A549 (cell line): ENCODE data around the gene IGFN1. TPM values are rescaled to one million over a fixed set of nuclear protein-coding genes. Genes with fewer than 3 reads are reported as not detected.
A peak's percentile ranks its signal among the peaks of the same experiment; 100 is the strongest.

Experiments
- ATAC-seq, 2 experiments: fragments of 200-7000 bp in 1 of 2; fragments of >200 bp in 1 of 2; cut with Nextera tagmentation in 1 of 2; cut with Tn5 transposase in 1 of 2; 3 replicates each; pipeline versions ENCODE4 v1.8.0 to v1.9.1; 2018 to 2020; ENCODE audit warnings: mild to moderate bottlenecking in 1 of 2, moderate library complexity in 1 of 2
- CTCF ChIA-PET: fragments of 300-600 bp; sonication (Branson Sonifier 250); formaldehyde crosslinking; extraction: SDS; loops from one replicate; lab custom pipeline; 2021; ENCODE audit warnings: antibody characterized with exemption, inconsistent platforms; lab: Yijun Ruan, JAX
- POLR2A ChIA-PET: fragments of 350-600 bp; formaldehyde crosslinking; extraction: SDS; loops from one replicate; lab custom pipeline; 2021; ENCODE audit warnings: antibody characterized with exemption, inconsistent platforms; lab: Yijun Ruan, JAX
- DNase-seq, 2 experiments: peaks; one replicate each; pipeline versions ENCODE4 v3.0.0 to v3.0.0-alpha.2; 2011 to 2016; ENCODE audit warnings: low read depth in 1 of 2, low spot score in 1 of 2
- FAIRE-seq: peaks from 2 replicates; lab custom pipeline; 2011; peaks lifted over from hg19 to GRCh38; lab: Jason Lieb, UNC
- H3K27ac ChIP-seq, 2 experiments: fragments of >200 bp; sonication (Bioruptor Twin); formaldehyde crosslinking; 3 replicates each; pipeline ENCODE4 v1.5.1; 2016 to 2017
- H3K4me1 ChIP-seq: fragments of >200 bp; sonication (Bioruptor Twin); formaldehyde crosslinking; 3 replicates; pipeline ENCODE4 v1.6.1; 2016
- H3K4me2 ChIP-seq: fragments of >200 bp; sonication (Bioruptor Twin); formaldehyde crosslinking; 3 replicates; pipeline ENCODE4 v1.6.1; 2016
- H3K4me3 ChIP-seq: fragments of >200 bp; sonication (Bioruptor Twin); formaldehyde crosslinking; 3 replicates; pipeline ENCODE4 v1.5.1; 2016
- H3K9me3 ChIP-seq: fragments of >200 bp; sonication (Bioruptor Twin); formaldehyde crosslinking; 3 replicates; pipeline ENCODE4 v1.6.1; 2016
- BHLHE40 ChIP-seq: IDR thresholded peaks from 2 replicates; pipeline ENCODE4 v1.6.1; 2012; ENCODE audit warnings: low read depth, low read length, inconsistent platforms
- CBX2 ChIP-seq: fragments of 200-600 bp; sonication (generic); IDR thresholded peaks from 2 replicates; pipeline ENCODE4 v1.6.1; 2016; ENCODE audit warnings: low read depth, mild to moderate bottlenecking, borderline replicate concordance
- CEBPB ChIP-seq, 2 experiments: fragments of >200 bp in 1 of 2; sonication (Bioruptor Twin) in 1 of 2; formaldehyde crosslinking in 1 of 2; IDR thresholded peaks; 2 replicates each; pipeline ENCODE4 v1.6.1; 2012 to 2016
- CHD4 ChIP-seq: fragments of 200-600 bp; sonication (generic); IDR thresholded peaks from 2 replicates; pipeline ENCODE4 v1.6.1; 2016; ENCODE audit warnings: antibody characterized with exemption, mild to moderate bottlenecking, borderline replicate concordance
- EHMT2 ChIP-seq: fragments of 200-600 bp; sonication (generic); IDR thresholded peaks from 2 replicates; pipeline ENCODE4 v1.6.1; 2016; ENCODE audit warnings: antibody characterized with exemption, low read depth, mild to moderate bottlenecking, moderate library complexity
- ESRRA ChIP-seq: fragments of 150-350 bp; IDR thresholded peaks from 2 replicates; pipeline ENCODE4 v1.6.1; 2014; ENCODE audit warnings: mild to moderate bottlenecking, low read length, borderline replicate concordance
- FOSB ChIP-seq: fragments of 250-450 bp; sonication (Bioruptor Pico); IDR thresholded peaks from 2 replicates; pipeline ENCODE4 v1.5.0; 2020; ENCODE audit warnings: mild to moderate bottlenecking, moderate library complexity
- HDAC2 ChIP-seq: fragments of 200-600 bp; sonication (generic); IDR thresholded peaks from 2 replicates; pipeline ENCODE4 v1.6.1; 2016
- HOXA7 ChIP-seq: fragments of 250-450 bp; sonication (Bioruptor Pico); IDR thresholded peaks from 2 replicates; pipeline ENCODE4 v1.5.0; 2020; ENCODE audit warnings: mild to moderate bottlenecking, moderate library complexity
- HOXB5 ChIP-seq: fragments of 250-450 bp; sonication (Bioruptor Pico); IDR thresholded peaks from 2 replicates; pipeline ENCODE4 v1.5.0; 2020; ENCODE audit warnings: mild to moderate bottlenecking, moderate library complexity
- KDM1A ChIP-seq: fragments of 200-600 bp; sonication (generic); IDR thresholded peaks from 2 replicates; pipeline ENCODE4 v1.6.1; 2016; ENCODE audit warnings: low read depth, mild to moderate bottlenecking
- KDM5A ChIP-seq: fragments of 200-600 bp; sonication (generic); IDR thresholded peaks from 2 replicates; pipeline ENCODE4 v1.6.1; 2016; ENCODE audit warnings: antibody characterized with exemption, mild to moderate bottlenecking
- MAFK ChIP-seq: fragments of 450-650 bp; IDR thresholded peaks from 2 replicates; pipeline ENCODE4 v1.6.1; 2014; ENCODE audit not compliant: partially characterized antibody
- MYC ChIP-seq: IDR thresholded peaks from 2 replicates; pipeline ENCODE4 v1.6.1; 2012; ENCODE audit warnings: mild to moderate bottlenecking, inconsistent platforms, low read length, improper control_type of control experiment, borderline replicate concordance
- NFE2L2 ChIP-seq: fragments of 150-350 bp; conservative IDR thresholded peaks from 2 replicates; pipeline ENCODE4 v1.6.1; 2014; ENCODE audit warnings: low read length
- PHF8 ChIP-seq: fragments of 200-600 bp; sonication (generic); IDR thresholded peaks from 2 replicates; pipeline ENCODE4 v1.6.1; 2016; ENCODE audit warnings: low read depth, mild to moderate bottlenecking, antibody characterized with exemption, moderate library complexity, borderline replicate concordance
- POLR2A ChIP-seq: IDR thresholded peaks from 2 replicates; pipeline ENCODE4 v1.6.1; 2012; ENCODE audit warnings: mild to moderate bottlenecking, low read length
- RARB ChIP-seq: fragments of 250-450 bp; sonication (Bioruptor Pico); IDR thresholded peaks from 2 replicates; pipeline ENCODE4 v1.8.0; 2021; ENCODE audit warnings: mild to moderate bottlenecking, moderate library complexity
- SREBF2 ChIP-seq: fragments of 450-650 bp; IDR thresholded peaks from 2 replicates; pipeline ENCODE4 v1.6.1; 2014; ENCODE audit warnings: mild to moderate bottlenecking, moderate library complexity
- ZFP36 ChIP-seq: fragments of 450-650 bp; IDR thresholded peaks from 2 replicates; pipeline ENCODE4 v1.6.1; 2014; ENCODE audit warnings: borderline replicate concordance; ENCODE audit not compliant: partially characterized antibody
- ZSCAN20 ChIP-seq: fragments of 250-450 bp; sonication (Bioruptor Pico); IDR thresholded peaks from 2 replicates; pipeline ENCODE4 v1.8.0; 2022; ENCODE audit warnings: mild to moderate bottlenecking, moderate library complexity
- WGBS: methylation state at CpG from one replicate; pipeline ENCODE4 v1.1.6; 2017; ENCODE audit errors: missing lambda C conversion rate; 5-methylcytosine and 5-hydroxymethylcytosine counted together
- polyA plus RNA-seq, 4 experiments: library from polyadenylated mRNA; depleted of rRNA in 3 of 4; stranded (reverse); fragments of >200 nt; fragmentation: RNase III in 1 of 4; extraction: RNeasy Plus Mini Kit Qiagen cat#74134 plus additional on column Dnase treatment in 1 of 4; gene quantifications; 2 replicates in 3 of 4; 3 replicates in 1 of 4; pipeline ENCODE4 v1.2.3, GENCODE V29; 2011 to 2017
- TF ChIP-seq, protein P1 (sequence below): fragments of 200-600 bp; sonication (generic); IDR thresholded peaks from 2 replicates; pipeline ENCODE4 v1.6.1; 2016; ENCODE audit warnings: antibody characterized with exemption, mild to moderate bottlenecking, moderate library complexity
- TF ChIP-seq, protein P2 (sequence below): fragments of >200 bp; sonication (Bioruptor Twin); formaldehyde crosslinking; IDR thresholded peaks from 2 replicates; pipeline ENCODE4 v1.6.1; 2016
- TF ChIP-seq, protein P3 (sequence below): IDR thresholded peaks from 2 replicates; pipeline ENCODE4 v1.6.1; 2012

Gene IGFN1
- polyA plus RNA-seq, 2 of the 4 experiments (the other 2 are of a cell fraction): 0.03 to 4.7 TPM

DNA sequence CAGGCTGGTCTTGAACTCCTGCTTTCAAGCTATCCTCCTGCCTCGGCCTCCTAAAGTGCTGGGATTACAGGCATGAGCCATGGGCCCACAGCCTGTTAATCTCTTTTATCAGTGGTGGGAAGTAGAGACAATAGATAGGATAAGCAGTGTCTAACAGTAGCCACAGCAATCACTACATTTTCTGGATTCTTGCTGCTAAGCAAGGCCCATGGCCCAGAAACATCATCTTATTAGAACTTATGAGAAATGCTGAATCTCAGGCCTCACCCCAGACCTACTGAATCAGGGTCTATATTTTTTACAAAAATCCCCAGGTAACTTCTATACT lies 29.7 kb downstream of the IGFN1 start (continued):
- TF ChIP-seq KDM5A: no peak
- no peak for TF ChIP-seq ZFP36

DNA sequence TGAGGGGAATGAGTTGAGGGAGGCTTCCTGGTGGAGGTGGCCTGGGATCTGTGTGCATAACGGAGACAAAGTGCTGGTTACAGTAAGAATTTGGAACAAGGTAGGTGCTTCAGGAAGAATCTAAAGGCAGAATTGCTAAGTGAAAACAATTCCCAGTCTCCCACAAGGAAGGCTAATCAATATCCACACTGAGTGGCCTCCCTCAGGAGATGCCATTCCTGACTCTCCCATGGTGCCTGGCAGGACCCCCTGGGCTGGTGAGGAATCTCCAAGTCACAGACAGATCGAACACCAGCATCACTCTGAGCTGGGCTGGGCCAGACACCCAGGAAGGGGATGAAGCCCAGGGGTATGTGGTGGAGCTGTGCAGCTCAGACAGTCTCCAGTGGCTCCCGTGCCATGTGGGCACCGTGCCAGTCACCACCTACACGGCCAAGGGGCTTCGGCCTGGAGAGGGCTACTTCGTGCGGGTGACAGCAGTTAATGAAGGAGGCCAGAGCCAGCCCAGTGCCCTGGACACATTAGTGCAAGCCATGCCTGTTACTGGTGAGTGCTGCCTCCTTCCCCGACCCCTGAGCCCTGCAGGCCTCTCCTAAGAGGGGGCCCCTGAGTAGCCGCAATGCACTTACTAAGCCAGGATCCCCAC lies 30.7 kb downstream of the IGFN1 start:
- Histone ChIP-seq H3K4me1 (0 out of 3 replicates have a peak, but pooled peaks cover 4% of the 10 kb centered on the region), H3K27ac (no peak overlapping the region), H3K4me3 (no peak overlapping the region), H3K9me3 (no peaks in the 10 kb centered on the region)
- no peak for ATAC-seq
- ChIA-PET POLR2A (no interaction called here), CTCF (interaction anchor here (0.9 to 10.0 kb wide), 14 partner anchors 14 to 249 kb away, joined by 3 to 112 read pairs (median 6); partner anchors contain the start of genes IGFN1 and TMEM9)
- no peak for DNase-seq
- FAIRE-seq: no peak
- TF ChIP-seq, protein P1, sequence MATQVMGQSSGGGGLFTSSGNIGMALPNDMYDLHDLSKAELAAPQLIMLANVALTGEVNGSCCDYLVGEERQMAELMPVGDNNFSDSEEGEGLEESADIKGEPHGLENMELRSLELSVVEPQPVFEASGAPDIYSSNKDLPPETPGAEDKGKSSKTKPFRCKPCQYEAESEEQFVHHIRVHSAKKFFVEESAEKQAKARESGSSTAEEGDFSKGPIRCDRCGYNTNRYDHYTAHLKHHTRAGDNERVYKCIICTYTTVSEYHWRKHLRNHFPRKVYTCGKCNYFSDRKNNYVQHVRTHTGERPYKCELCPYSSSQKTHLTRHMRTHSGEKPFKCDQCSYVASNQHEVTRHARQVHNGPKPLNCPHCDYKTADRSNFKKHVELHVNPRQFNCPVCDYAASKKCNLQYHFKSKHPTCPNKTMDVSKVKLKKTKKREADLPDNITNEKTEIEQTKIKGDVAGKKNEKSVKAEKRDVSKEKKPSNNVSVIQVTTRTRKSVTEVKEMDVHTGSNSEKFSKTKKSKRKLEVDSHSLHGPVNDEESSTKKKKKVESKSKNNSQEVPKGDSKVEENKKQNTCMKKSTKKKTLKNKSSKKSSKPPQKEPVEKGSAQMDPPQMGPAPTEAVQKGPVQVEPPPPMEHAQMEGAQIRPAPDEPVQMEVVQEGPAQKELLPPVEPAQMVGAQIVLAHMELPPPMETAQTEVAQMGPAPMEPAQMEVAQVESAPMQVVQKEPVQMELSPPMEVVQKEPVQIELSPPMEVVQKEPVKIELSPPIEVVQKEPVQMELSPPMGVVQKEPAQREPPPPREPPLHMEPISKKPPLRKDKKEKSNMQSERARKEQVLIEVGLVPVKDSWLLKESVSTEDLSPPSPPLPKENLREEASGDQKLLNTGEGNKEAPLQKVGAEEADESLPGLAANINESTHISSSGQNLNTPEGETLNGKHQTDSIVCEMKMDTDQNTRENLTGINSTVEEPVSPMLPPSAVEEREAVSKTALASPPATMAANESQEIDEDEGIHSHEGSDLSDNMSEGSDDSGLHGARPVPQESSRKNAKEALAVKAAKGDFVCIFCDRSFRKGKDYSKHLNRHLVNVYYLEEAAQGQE: no peak
- TF ChIP-seq MYC (no peak), SREBF2 (no peak), BHLHE40 (no peak), PHF8 (no peak), EHMT2 (no peak), CEBPB (IDR thresholded peaks at IDR 0.05) (no peak), RARB (CRISPR knock-in tag) (no peak), POLR2A (no peak), ZSCAN20 (CRISPR knock-in tag) (no peak), ZFP36 (no peak), MAFK (no peak), ESRRA (no peak), HDAC2 (no peak), HOXB5 (CRISPR knock-in tag) (no peak), NFE2L2 (no peak), CBX2 (no peak)
- TF ChIP-seq, protein P2, sequence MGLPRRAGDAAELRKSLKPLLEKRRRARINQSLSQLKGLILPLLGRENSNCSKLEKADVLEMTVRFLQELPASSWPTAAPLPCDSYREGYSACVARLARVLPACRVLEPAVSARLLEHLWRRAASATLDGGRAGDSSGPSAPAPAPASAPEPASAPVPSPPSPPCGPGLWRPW: no peak
- TF ChIP-seq, protein P3, sequence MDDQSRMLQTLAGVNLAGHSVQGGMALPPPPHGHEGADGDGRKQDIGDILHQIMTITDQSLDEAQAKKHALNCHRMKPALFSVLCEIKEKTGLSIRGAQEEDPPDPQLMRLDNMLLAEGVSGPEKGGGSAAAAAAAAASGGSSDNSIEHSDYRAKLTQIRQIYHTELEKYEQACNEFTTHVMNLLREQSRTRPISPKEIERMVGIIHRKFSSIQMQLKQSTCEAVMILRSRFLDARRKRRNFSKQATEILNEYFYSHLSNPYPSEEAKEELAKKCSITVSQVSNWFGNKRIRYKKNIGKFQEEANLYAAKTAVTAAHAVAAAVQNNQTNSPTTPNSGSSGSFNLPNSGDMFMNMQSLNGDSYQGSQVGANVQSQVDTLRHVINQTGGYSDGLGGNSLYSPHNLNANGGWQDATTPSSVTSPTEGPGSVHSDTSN: no peak
- TF ChIP-seq, all 56 proteins: peak for 0
- no peak overlapping the region for H3K4me2 ChIP-seq
- 79% methylated on average over 5 of the region's 10 CpGs for WGBS

DNA sequence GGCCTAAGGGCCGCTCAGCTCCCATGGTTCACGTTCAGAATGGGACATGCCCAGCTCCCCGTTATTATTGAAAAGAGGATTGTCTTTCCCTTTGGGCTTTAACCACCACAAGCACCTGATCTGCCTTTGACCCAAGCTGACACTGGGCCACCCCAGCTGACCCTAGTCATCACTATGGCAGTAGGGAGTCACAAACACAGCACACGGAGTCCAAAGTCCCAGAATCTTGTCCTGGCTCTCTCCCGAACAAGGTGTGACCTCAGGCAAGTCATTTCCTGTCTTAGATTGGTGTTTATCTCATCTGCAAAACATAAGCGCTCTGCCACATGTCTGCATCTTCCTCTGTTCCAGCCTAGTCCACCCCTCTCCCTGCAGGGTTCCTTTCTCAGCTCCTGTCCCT lies 31.5 kb downstream of the IGFN1 start:
- FAIRE-seq (no peak), DNase-seq (no peak)
- 78% methylated on average over 6 of the region's 6 CpGs for WGBS
- TF ChIP-seq MYC: no peak
- no peak for TF ChIP-seq KDM1A
- TF ChIP-seq FOSB (CRISPR knock-in tag): no peak
- no peak for TF ChIP-seq CHD4
- no peak for TF ChIP-seq BHLHE40
- TF ChIP-seq ZFP36: no peak
- TF ChIP-seq HOXA7 (CRISPR knock-in tag): no peak
- TF ChIP-seq, all 56 proteins: peak for 0
- Histone ChIP-seq H3K27ac (peak overlapping the region in 1 of 2 experiments; percentile 44; a peak in 1 of 6 replicates), H3K4me2 (no peak overlapping the region), H3K9me3 (no peaks in the 10 kb centered on the region), H3K4me3 (no peak overlapping the region), H3K4me1 (0 out of 3 replicates have a peak, but pooled peaks cover 4% of the 10 kb centered on the region)
- no peak; a peak in 1 of 6 replicates for ATAC-seq
- ChIA-PET POLR2A (no interaction called here), CTCF (interaction anchor here (0.7 to 10.0 kb wide), 20 partner anchors 10 to 663 kb away, joined by 3 to 112 read pairs (median 5); partner anchors contain the start of genes IGFN1 and TMEM9)
